K562 (cell line): ENCODE data around the gene CCDC158. TPM values are rescaled to one million over a fixed set of nuclear protein-coding genes. Genes with fewer than 3 reads are reported as not detected.

Experiments
- ATAC-seq: fragments of 200-7000 bp; cut with Tn5 transposase; 3 replicates; pipeline ENCODE4 v1.9.1; 2020; ENCODE audit warnings: moderate library complexity
- BruUV-seq: library from RNA; stranded (reverse); fragments of 400-500 nt; replicated peaks from 2 replicates; lab custom pipeline; 2021; lab: Mats Ljungman, UMichigan
- CTCF ChIA-PET: fragments of 300-600 bp; formaldehyde crosslinking; extraction: SDS; loops from one replicate; lab custom pipeline; 2021; ENCODE audit warnings: low intra/inter-chr PET ratio; lab: Yijun Ruan, JAX
- POLR2A ChIA-PET: fragments of 300-600, 350-650 bp; sonication (Branson Sonifier 250); formaldehyde crosslinking; extraction: SDS; loops from one replicate; lab custom pipeline; 2021; ENCODE audit warnings: antibody characterized with exemption, inconsistent platforms; lab: Yijun Ruan, JAX
- DNase-seq, 4 experiments: peaks; one replicate each; pipeline versions ENCODE4 v3.0.0 to v3.0.0-alpha.2; 2011 to 2018; ENCODE audit warnings: low spot score in 3 of 4, mixed read lengths in 3 of 4; ENCODE audit errors: extremely low read depth in 1 of 4
- FAIRE-seq: peaks from 2 replicates; lab custom pipeline; 2011; peaks lifted over from hg19 to GRCh38; lab: Jason Lieb, UNC
- H2AFZ ChIP-seq: 2 replicates; pipeline ENCODE4 v1.6.0; 2011; ENCODE audit warnings: low read depth, low read length, control low read depth, inconsistent platforms
- H3K27ac ChIP-seq: fragments of 200-600 bp; 3 replicates; pipeline ENCODE4 v1.8.0; 2011; ENCODE audit warnings: low read depth, mild to moderate bottlenecking, control low read depth, inconsistent platforms, low read length, moderate library complexity, mixed read lengths; ENCODE audit errors: extremely low read depth
- H3K27me3 ChIP-seq, 2 experiments: fragments of 300-600 bp in 1 of 2; 2 replicates in 1 of 2; 3 replicates in 1 of 2; pipeline versions ENCODE4 v1.6.0 to v1.8.0; 2011; ENCODE audit warnings: inconsistent platforms in 2 of 2, low read length in 2 of 2, mild to moderate bottlenecking in 1 of 2, mixed read lengths in 1 of 2, moderate library complexity in 1 of 2; ENCODE audit not compliant: control insufficient read depth in 2 of 2, insufficient read depth in 2 of 2
- H3K36me3 ChIP-seq: fragments of 300-600 bp; 3 replicates; pipeline ENCODE4 v1.8.0; 2011; ENCODE audit warnings: mild to moderate bottlenecking, low read length, inconsistent platforms; ENCODE audit not compliant: control insufficient read depth, insufficient read depth
- H3K4me1 ChIP-seq, 2 experiments: fragments of 200-600 bp in 1 of 2; replicated peaks in 1 of 2; 2 replicates in 1 of 2; 3 replicates in 1 of 2; pipeline versions ENCODE4 v1.5.1 to v1.8.0; 2011; ENCODE audit warnings: inconsistent platforms in 2 of 2, low read length in 2 of 2, mild to moderate bottlenecking in 1 of 2, mixed read lengths in 1 of 2, moderate library complexity in 1 of 2; ENCODE audit not compliant: control insufficient read depth in 2 of 2, insufficient read depth in 2 of 2
- H3K4me2 ChIP-seq: 2 replicates; pipeline ENCODE4 v1.6.1; 2011; ENCODE audit warnings: low read length, control low read depth, inconsistent platforms, mixed read lengths; ENCODE audit not compliant: insufficient read depth
- H3K4me3 ChIP-seq: fragments of 200-600 bp; sonication (generic), shearing (Covaris generic); 2 replicates; pipeline ENCODE4 v1.5.1; 2016; ENCODE audit warnings: control low read depth, inconsistent platforms
- H3K79me2 ChIP-seq: fragments of 200-600 bp; 3 replicates; pipeline ENCODE4 v1.8.0; 2011; ENCODE audit warnings: low read length, inconsistent platforms; ENCODE audit not compliant: control insufficient read depth, insufficient read depth
- H3K9ac ChIP-seq, 2 experiments: 2 replicates each; pipeline versions ENCODE4 v1.6.0 to v1.6.1; 2011; ENCODE audit warnings: low read depth in 2 of 2, low read length in 2 of 2, control low read depth in 1 of 2, inconsistent platforms in 1 of 2, mild to moderate bottlenecking in 1 of 2, mixed read lengths in 1 of 2; ENCODE audit not compliant: insufficient read depth in 1 of 2
- H3K9me1 ChIP-seq: one replicate; pipeline ENCODE4 v1.6.0; 2011; ENCODE audit warnings: inconsistent platforms, mild to moderate bottlenecking, low read length, moderate library complexity; ENCODE audit not compliant: control insufficient read depth, insufficient read depth
- H3K9me3 ChIP-seq: replicated peaks from 2 replicates; pipeline ENCODE4 v1.5.1; 2011; ENCODE audit warnings: low read depth, low read length, inconsistent platforms; ENCODE audit not compliant: control insufficient read depth, insufficient read depth
- H4K20me1 ChIP-seq: replicated peaks from 2 replicates; pipeline ENCODE4 v1.6.1; 2011; ENCODE audit warnings: low read length, inconsistent platforms, mixed read lengths; ENCODE audit not compliant: control insufficient read depth, insufficient read depth
- ATF3 ChIP-seq, 2 experiments: fragments of 450-650 bp in 1 of 2; sonication (generic) in 1 of 2; formaldehyde crosslinking in 1 of 2; IDR thresholded peaks in 1 of 2; conservative IDR thresholded peaks in 1 of 2; 2 replicates each; pipeline versions ENCODE4 v1.6.1 to v1.8.1; 2016 to 2023; ENCODE audit warnings: mild to moderate bottlenecking in 2 of 2, moderate library complexity in 2 of 2, inconsistent platforms in 1 of 2, missing genetic modification reagents in 1 of 2
- CCNT2 ChIP-seq: IDR thresholded peaks from 2 replicates; pipeline ENCODE4 v1.6.1; 2011; ENCODE audit warnings: borderline replicate concordance, low read depth, mild to moderate bottlenecking, moderate library complexity, mixed read lengths, low read length; ENCODE audit not compliant: insufficient read length; ENCODE audit errors: extremely low read depth
- CREB5 ChIP-seq: fragments of 250-450 bp; sonication (Bioruptor Pico); IDR thresholded peaks from 2 replicates; pipeline ENCODE4 v1.5.0; 2020; ENCODE audit warnings: mild to moderate bottlenecking
- CTBP1 ChIP-seq: fragments of 450-650 bp; IDR thresholded peaks from 2 replicates; pipeline ENCODE4 v1.6.1; 2016; ENCODE audit warnings: borderline replicate concordance
- DIDO1 ChIP-seq: fragments of 450-650 bp; IDR thresholded peaks from 2 replicates; pipeline ENCODE4 v1.6.1; 2016; ENCODE audit warnings: low read depth, missing biosample characterization, missing genetic modification characterization
- HDAC1 ChIP-seq, 2 experiments: fragments of 450-650 bp; IDR thresholded peaks; 2 replicates each; pipeline ENCODE4 v1.6.1; 2016 to 2017; ENCODE audit warnings: inconsistent platforms in 1 of 2, mild to moderate bottlenecking in 1 of 2, moderate library complexity in 1 of 2
- HSF4 ChIP-seq: fragments of 250-450 bp; sonication (Bioruptor Pico); IDR thresholded peaks from 2 replicates; pipeline ENCODE4 v2.1.2; 2022; ENCODE audit warnings: mild to moderate bottlenecking, moderate library complexity, borderline replicate concordance
- PHF8 ChIP-seq: fragments of 200-600 bp; sonication (generic); IDR thresholded peaks from 2 replicates; pipeline ENCODE4 v1.6.1; 2012; ENCODE audit warnings: mixed run types, mild to moderate bottlenecking, inconsistent platforms, low read length, moderate library complexity, borderline replicate concordance
- RBM25 ChIP-seq: fragments of 200-400 bp; formaldehyde crosslinking; IDR thresholded peaks from 2 replicates; pipeline ENCODE4 v1.6.1; 2018; ENCODE audit warnings: low read length, low read depth, moderate library complexity; ENCODE audit not compliant: severe bottlenecking
- SRSF7 ChIP-seq: fragments of 200-400 bp; formaldehyde crosslinking; optimal IDR thresholded peaks from 2 replicates; pipeline ENCODE3; 2017; ENCODE audit warnings: mild to moderate bottlenecking, low read depth, low read length
- TCF3 ChIP-seq: sonication (generic); formaldehyde crosslinking; IDR thresholded peaks from 2 replicates; pipeline ENCODE4 v1.4.0; 2020; ENCODE audit warnings: mild to moderate bottlenecking, missing genetic modification reagents
- ZNF12 ChIP-seq: sonication (generic); formaldehyde crosslinking; IDR thresholded peaks from 2 replicates; pipeline ENCODE4 v1.4.0; 2020; ENCODE audit warnings: mild to moderate bottlenecking, missing genetic modification reagents
- ZNF584 ChIP-seq: fragments of 200-800 bp; sonication (Bioruptor generic); IDR thresholded peaks from 2 replicates; pipeline ENCODE4 v1.6.1; 2016; ENCODE audit warnings: low read depth, mild to moderate bottlenecking, missing genetic modification characterization, missing compliant biosample characterization
- ZNF76 ChIP-seq: fragments of 250-450 bp; sonication (Bioruptor Pico); IDR thresholded peaks from 2 replicates; pipeline ENCODE4 v1.4.0; 2020; ENCODE audit warnings: mild to moderate bottlenecking, moderate library complexity, borderline replicate concordance
- ZSCAN32 ChIP-seq: fragments of 450-650 bp; formaldehyde crosslinking; IDR thresholded peaks from 2 replicates; pipeline ENCODE4 v1.4.0; 2020; ENCODE audit warnings: mild to moderate bottlenecking, moderate library complexity
- WGBS: fragments of 100-300 bp; shearing (Covaris generic); methylation state at CpG from one replicate; pipeline ENCODE4 v1.1.6; 2016; ENCODE audit warnings: low coverage, mixed read lengths; ENCODE audit not compliant: insufficient coverage; ENCODE audit errors: missing lambda C conversion rate; 5-methylcytosine and 5-hydroxymethylcytosine counted together
- in situ Hi-C: fragments of 300-500 bp; cut with MboI; formaldehyde crosslinking; loops from 4 replicates; pipeline ENCODE4 v1.15.0; 2018; ENCODE audit warnings: inconsistent platforms, mixed read lengths
- intact Hi-C: fragments of 100-400 bp; cut with micrococcal nuclease; formaldehyde crosslinking; loops from 2 replicates; pipeline ENCODE4 v1.14.2; 2022
- polyA plus RNA-seq, 8 experiments: library from polyadenylated mRNA; depleted of rRNA in 4 of 8; stranded (reverse) in 5 of 8; unstranded in 3 of 8; fragments of >200 nt; fragmentation: Nextera tagmentation in 2 of 8; fragmentation: Illumina TruSeq in 1 of 8; extraction: Ambion mirVana in 2 of 8; extraction: Trizol in 1 of 8; gene quantifications; 2 replicates each; pipeline versions ENCODE4 v1.2.1 to v1.2.3, GENCODE V29; 2011 to 2014; ENCODE audit warnings: inconsistent platforms in 1 of 8, missing spikeins in 1 of 8
- total RNA-seq, 7 experiments: library from RNA; depleted of rRNA in 6 of 7; stranded (reverse); fragments of >200 nt in 6 of 7; fragmentation: Illumina TruSeq in 2 of 7; extraction: Trizol in 2 of 7; gene quantifications; 2 replicates each; pipeline versions ENCODE4 v1.2.1 to v1.2.3, GENCODE V29; 2011 to 2021; ENCODE audit warnings: low replicate concordance in 1 of 7

CCDC158 gene
- total and polyA plus RNA-seq, 9 of the 15 experiments (the other 6 are each of a cell fraction or from before 2014, with no cell fraction given) = not detected

DNA sequence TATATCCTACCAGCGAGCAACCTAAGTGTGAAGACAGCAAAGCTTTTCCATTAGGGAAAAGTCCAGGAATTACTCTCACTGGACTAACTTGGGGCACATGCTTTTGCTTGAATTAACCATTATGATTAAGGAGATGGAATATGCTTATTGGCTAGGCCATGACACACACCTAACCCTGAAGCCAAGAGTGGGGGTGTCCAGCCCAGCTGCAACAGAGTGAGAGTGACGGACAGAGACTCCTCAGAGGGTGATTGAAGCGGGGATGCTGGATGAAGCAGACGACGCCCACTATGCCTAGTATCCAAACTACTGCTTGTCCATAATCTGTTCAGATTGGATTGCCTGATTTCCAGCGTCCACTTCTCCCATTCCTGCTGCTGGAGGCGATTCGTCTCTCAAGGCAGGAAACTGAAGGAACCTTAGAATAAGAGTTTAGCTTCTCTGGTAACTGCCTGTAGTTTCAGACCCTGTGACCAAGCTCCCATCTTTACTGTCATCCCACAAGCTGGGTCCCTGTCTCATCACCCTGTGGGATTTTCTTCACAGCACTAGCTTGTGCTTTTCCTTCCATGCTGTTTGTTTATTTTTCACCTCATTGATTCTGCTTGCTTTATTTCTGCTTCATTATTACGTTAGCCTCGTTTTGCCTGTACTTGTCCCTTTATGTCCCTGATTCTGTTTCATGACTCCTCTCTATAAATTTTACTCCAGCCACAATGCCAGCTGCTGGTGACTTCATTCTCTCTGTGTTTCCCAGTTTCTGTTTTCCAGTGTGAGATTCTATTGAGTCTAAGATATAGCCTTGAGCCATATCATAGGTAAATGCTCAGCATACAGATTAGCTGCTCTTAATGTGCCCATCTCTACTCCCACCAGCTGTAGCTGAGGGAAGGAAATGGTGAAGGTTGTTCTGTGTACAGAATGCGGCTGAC, 150.4 kb downstream of the CCDC158 start (continued):
- no peak for TF ChIP-seq RBM25
- no peak for TF ChIP-seq DIDO1 (tag)
- no peak for TF ChIP-seq SRSF7

DNA sequence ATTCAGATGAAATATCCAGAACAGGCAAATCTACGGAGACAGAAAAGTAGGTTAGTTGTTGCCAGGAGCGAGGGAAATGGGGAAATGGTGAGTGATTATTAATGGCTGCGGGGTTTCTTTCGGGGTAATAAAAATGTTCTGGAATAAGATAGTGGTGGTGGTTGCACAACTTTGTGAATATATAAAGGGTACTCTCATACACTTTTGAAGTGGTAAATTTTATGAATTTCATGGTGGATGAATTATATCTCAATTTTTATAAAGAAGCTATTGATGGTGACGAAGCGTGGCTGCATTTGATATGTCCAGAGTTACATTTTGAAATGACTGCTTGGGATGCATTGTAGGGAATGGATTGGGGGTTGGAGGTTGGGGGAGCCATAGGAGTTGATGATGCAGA, 153.1 kb downstream of the CCDC158 start:
- BruUV-seq = no TSS peak
- no peak for FAIRE-seq
- in situ Hi-C loops (no loop called here), intact Hi-C loops (no loop called here)
- no peak for DNase-seq
- H3K27ac ChIP-seq = no peak overlapping the region
- H3K4me2 ChIP-seq = no peak overlapping the region
- TF ChIP-seq ZSCAN32 (CRISPR knock-in tag) (no peak), ZNF12 (no peak), ZNF584 (CRISPR knock-in tag) (no peak), ATF3 (IDR thresholded peaks at IDR 0.05) (no peak), ATF3 (CRISPR knock-in tag; conservative IDR thresholded peaks at IDR 0.05) (no peak), ZNF76 (CRISPR knock-in tag) (no peak), HDAC1 (IDR thresholded peaks at IDR 0.05) (no peak), CTBP1 (no peak), CREB5 (CRISPR knock-in tag) (no peak), CCNT2 (no peak), PHF8 (no peak), TCF3 (CRISPR knock-in tag) (no peak), HSF4 (CRISPR knock-in tag) (no peak)
- no peaks in the 10 kb centered on the region for H3K27me3 ChIP-seq
- no peaks in the 10 kb centered on the region; the same call in 2 of the 3 replicates for H3K36me3 ChIP-seq
- ATAC-seq = no peak
- CTCF ChIA-PET = no interaction called here
- WGBS = 88% methylated on average over 6 of the region's 6 CpGs
- H3K9me1 ChIP-seq = no peaks in the 10 kb centered on the region
- no peaks in the 10 kb centered on the region for H3K4me1 ChIP-seq
- H3K4me3 ChIP-seq = no peak overlapping the region
- POLR2A ChIA-PET = no interaction called here
- H2AFZ ChIP-seq = no peak overlapping the region
- no peaks in the 10 kb centered on the region for H4K20me1 ChIP-seq
- H3K9ac ChIP-seq = no peak overlapping the region
- H3K9me3 ChIP-seq = no peaks in the 10 kb centered on the region
- no peaks in the 10 kb centered on the region for H3K79me2 ChIP-seq
